DMS79 treated with DMSO at 0.1 percent for 48 hours (cell line): ENCODE results near the gene HSFX4.
"Not testable (repeated sequence)": the region's sequence is repeated elsewhere in the genome, so short reads cannot be mapped to it uniquely, and the experiment has no call there.

Experiments used
- DNase-seq: peaks from one replicate; lab custom pipeline; 2025; lab: John Stamatoyannopoulos, UW

Gene HSFX4, protein sequence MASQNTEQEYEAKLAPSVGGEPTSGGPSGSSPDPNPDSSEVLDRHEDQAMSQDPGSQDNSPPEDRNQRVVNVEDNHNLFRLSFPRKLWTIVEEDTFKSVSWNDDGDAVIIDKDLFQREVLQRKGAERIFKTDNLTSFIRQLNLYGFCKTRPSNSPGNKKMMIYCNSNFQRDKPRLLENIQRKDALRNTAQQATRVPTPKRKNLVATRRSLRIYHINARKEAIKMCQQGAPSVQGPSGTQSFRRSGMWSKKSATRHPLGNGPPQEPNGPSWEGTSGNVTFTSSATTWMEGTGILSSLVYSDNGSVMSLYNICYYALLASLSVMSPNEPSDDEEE

DNA sequence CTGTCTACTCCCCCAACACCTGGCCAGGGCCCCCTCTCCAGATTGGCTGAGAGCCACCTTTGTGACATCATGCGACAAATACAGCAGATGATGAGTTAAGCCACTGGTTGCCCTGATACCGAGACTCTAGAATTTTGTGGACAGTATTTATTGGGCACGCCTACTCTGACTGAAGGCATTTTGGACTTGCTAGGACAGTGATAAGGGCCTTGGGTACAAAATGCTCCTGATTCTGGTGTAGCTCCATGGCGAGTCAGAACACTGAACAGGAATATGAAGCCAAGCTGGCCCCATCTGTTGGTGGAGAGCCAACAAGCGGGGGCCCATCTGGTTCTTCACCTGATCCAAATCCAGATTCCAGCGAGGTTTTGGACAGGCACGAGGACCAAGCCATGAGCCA is at the start of gene HSFX4:
Gene HSFX4 (plus strand): TSS at position 174 of the 400 bp plus-strand sequence. CDS start 72 bp downstream, at position 246.
- not testable (repeated sequence) for DNase-seq

DNA sequence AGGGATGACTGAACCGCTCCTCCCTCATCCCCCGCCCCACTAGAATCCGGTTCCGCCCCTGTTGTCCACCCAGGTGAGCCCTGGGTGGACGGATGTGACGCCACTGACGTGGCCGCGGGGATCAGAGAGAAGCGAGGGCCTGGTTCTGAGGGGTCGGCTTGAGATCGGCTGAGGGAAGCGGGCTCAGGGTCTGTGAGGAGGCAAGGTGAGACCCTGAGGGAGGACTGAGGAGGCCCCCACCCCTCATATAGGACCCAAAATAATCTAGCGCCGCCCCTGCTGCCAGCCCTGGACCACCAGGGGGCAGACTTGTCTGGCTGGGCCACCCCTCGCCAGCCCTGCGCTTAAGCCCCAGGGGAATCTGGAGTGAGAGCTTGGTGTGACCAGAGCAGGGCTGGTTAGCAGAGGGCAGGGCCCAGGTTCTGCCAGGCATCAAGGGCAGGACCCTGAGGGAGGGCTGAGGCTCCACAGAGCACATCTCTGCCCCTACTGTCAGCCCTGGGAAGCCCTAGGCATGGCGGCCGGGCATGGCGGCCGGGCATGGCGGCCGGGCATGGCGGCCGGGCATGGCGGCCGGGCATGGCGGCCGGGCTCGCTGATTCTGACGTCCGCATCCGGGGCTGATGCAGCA is 48.2 kb upstream of the HSFX4 start, which contains the start of gene MAGEA8:
Gene MAGEA8 (plus strand): TSS at position 103 of the 631 bp plus-strand sequence. CDS start 3,090 bp downstream, outside the sequence.
- DNase-seq, result no peak

GRCh38 chrX:149890828-149891227 is 38.5 kb upstream of the HSFX4 start:
- DNase-seq, result not testable (repeated sequence)

GRCh38 chrX:149898554-149898953 is 30.8 kb upstream of the HSFX4 start:
- no peak for DNase-seq

DNA sequence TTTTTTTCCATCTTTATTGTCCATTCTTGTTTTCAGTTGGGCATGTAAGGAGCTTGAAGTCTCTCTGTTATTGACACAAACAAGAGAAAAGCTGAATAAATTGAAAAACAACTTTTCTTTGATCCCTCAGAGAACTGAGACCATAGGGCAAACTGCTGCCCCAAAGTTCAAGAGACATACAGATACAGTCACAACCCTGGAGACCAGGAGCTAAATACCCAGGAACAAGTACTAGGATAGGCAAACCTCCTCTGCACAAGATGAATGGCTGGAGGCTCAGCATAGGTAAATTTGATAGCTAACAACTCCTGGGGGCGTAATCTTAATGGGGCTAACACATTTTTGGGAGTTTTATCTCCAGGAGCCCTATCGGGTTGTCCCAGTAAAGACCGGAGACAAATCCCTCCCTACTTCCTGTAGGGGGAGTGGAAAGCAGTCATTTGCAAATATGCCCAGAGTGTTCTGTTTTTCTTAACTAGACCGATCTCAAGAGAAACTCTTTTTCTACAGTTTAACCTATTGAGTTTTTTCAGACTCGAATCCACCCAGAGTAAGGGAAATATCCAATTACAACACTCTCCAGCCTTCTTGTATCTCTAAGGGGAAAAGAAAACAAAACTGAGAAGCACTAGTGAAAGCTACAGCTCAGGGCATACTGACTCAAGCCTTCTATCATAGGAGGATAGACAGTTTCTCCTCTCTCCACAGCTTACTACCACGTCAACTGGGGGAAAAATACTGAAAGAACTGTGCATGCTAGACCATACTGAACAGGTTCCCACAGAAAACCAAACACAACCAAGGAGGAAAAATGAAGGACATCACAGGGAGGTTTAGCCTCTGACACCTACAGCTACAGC is 25.3 kb upstream of the HSFX4 start:
- DNase-seq, result no peak

GRCh38 chrX:149908308-149908707 is 21.1 kb upstream of the HSFX4 start:
- no peak for DNase-seq

- no peak for DNase-seq
These were observed 20.6 kb upstream of the HSFX4 start for GRCh38 chrX:149908727-149909126.

DNA sequence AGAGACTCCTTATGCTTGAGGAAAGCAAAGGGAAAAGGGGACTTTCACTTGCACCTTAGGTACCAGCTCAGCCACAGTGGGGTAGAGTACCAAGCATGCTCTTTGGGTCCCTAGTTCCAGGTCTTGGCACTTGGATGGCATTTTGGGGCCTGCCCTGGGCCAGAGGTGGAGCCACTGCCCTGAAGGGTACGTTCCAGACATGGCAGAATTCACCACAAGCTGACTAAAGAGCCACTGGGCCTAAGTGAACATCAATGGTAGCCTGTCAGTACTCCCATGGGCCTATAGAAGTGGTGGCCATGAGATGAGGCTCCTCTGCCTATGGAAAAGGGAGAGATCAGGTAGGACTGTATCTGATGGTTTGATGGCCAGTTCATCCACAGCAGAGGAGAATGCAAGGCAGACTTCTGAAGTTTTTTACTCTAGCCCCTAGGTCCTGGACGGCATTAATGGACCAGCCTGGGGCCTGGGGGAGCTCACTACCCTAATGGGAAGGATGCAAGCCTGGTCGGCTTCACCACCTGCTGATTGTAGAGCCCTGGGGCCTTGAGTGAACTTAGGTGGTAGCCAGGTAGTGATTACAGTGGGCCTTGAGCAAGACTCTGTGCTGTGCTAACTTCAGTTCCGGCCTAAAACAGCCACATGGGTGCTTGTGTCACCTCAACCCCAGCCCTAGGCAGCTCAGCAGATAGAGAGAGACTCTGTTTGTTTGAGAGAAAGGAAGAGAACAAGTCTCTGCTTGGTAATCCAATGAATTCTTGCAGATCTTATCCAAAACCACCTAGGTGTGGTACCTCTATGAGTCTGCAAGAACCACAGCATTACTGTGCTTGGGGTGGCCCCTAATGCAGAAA is 19.8 kb upstream of the HSFX4 start:
- no peak for DNase-seq

GRCh38 chrX:149910178-149910695 is 19.1 kb upstream of the HSFX4 start:
- DNase-seq, result no peak

DNA sequence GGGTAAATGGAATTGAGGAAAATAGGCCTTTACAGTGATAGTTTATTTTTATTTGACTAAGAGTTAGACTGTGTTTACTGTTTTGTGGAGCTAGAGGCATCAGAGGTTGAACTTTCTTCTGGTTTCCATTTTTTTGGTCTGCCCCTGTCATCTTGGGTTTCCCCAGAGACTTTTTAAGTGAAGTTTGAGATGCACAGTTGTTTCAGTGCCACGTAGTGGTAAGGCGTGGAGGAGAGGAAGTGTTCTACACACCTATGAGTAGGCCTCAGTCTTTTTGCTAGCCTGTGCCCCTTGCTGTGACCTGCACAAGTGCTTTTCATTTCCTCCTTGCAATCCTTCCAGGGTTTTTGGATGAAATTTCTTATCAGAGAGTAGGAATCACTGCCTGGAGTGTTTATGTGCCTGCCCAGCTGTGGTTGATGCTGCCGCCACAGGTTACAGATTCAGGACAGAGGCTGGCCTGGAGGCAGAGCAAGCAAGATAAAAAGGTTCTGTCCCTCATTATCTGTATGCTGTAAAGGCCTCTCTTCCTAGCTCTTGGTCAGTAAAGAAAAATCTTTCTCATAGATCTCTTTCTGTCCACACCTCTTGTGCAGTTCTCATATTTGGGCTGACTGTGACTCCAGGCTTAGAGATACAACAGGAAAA is 12.5 kb upstream of the HSFX4 start:
- no peak for DNase-seq

GRCh38 chrX:149923836-149924235 is 5.5 kb upstream of the HSFX4 start:
- DNase-seq, result not testable (repeated sequence)

DNA sequence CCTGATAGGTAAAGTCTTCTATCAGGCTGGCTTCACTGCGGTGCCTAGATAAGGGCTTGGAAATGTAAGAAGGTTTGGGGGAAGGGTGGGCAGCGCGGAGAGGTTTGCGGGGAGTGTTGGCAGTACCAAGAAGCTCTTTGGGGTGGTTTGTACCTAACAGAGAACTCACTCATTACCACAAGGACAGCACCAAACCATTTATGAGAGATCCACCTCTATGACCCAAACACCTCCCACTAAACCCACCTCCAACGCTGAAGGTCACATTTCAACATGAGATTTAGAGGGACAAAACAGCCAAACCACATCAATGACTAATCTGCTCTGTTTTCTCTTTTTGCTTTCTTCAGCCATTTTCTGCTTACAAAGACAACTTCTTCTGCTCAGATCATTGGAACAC is 4.9 kb upstream of the HSFX4 start:
- not testable (repeated sequence) for DNase-seq

GRCh38 chrX:149927245-149927963 is 2.0 kb upstream of the HSFX4 start:
- DNase-seq, result not testable (repeated sequence)

DNA sequence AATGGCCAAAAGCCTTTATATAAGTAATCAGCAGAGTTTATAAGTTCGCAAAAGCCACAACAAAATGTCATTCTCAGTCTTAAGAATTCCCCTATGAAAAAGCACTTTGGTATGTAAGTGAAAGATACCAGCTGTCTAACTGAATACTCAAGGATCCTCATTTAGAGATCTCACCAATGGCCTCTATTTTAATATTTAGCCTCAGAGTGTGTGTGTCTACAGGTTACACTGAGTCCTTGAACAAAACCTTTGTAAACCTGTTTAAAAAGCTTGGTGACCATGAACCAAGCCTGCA is 1.5 kb upstream of the HSFX4 start:
- DNase-seq, result not testable (repeated sequence)

- DNase-seq, result not testable (repeated sequence)
These were observed 738 bp upstream of the HSFX4 start for GRCh38 chrX:149928635-149929034.

DNA sequence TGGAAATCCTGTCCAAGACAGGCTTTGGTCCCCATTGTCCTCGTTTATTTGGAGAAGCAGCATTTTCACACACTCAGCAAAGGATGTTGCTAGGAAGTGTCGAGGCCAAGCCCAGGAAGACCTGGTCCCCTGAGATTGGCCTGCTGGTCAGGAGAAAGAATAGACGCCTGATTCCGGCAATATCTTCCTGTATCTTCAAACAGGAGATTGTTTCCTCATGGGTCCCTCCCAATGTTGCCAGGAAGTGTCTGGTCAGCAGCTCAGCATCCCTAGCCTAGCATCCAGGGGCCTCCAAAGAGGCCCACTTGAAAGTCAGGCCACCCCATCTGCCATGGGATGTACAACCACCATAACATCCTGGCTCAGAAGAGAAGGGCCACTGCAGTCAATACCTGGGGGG is 2.0 kb downstream of the HSFX4 start:
- not testable (repeated sequence) for DNase-seq

DNA sequence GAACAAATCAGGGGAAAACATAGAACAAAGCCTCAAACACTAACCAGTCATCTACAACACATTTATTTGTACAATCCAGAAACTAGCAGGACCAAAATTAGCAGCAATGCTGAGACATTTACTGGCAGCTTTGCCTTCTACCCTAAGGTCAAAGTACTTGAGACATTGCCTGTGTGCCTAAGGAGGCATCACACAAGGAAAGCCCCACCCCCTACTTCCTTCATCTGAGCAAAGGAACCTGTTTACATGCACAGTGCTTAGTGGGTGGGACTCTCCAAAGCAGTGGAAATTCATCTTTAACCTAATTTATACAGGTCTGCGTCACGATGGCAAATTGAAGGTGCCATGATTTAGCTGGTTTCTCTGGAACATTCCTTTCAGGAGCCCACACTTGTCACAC is 2.8 kb downstream of the HSFX4 start:
- not testable (repeated sequence) for DNase-seq

GRCh38 chrX:149932970-149933369 is 3.6 kb downstream of the HSFX4 start:
- DNase-seq, result not testable (repeated sequence)

GRCh38 chrX:149933547-149933946 is 4.2 kb downstream of the HSFX4 start:
- not testable (repeated sequence) for DNase-seq

GRCh38 chrX:149937328-149937727 is 8.0 kb downstream of the HSFX4 start:
- not testable (repeated sequence) for DNase-seq
